ENCODE measurements around the gene CHD5.
"Not testable (repeated sequence)": the region's sequence is repeated elsewhere in the genome, so short reads cannot be mapped to it uniquely, and the experiment has no call there.

Gene CHD5

GRCh38 chr1:6180268-6180706 is at the start of gene CHD5:
TSS of gene CHD5 (minus strand) at chr1:6180321. CDS start at chr1:6180023, 298 bp downstream.
- no peak for DNase-seq

- DNase-seq, result no peak
These were observed 45.5 kb upstream of the CHD5 start for GRCh38 chr1:6225651-6226050.

- DNase-seq, result no peak
These were observed 44.6 kb upstream of the CHD5 start for GRCh38 chr1:6224718-6225117.

DNA sequence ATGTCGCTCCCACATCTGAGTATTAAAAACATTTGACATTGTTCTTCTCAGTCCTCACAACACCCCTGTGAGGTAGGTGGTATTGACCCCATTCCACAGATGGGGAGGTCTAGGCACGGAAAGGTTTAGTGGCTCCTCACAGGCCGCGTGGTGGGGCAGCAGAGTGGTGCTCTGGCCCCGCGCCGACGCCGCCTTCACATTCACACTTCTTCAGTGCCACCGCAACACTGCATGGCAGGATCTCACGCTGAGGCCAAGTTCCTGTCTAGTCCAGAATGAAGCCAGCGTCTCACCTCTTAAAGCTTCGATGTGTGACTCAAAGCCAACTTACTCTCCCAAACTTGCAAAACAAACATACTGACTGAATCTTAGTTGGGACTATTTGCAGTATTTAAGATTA is 43.5 kb upstream of the CHD5 start:
- DNase-seq, result no peak

DNA sequence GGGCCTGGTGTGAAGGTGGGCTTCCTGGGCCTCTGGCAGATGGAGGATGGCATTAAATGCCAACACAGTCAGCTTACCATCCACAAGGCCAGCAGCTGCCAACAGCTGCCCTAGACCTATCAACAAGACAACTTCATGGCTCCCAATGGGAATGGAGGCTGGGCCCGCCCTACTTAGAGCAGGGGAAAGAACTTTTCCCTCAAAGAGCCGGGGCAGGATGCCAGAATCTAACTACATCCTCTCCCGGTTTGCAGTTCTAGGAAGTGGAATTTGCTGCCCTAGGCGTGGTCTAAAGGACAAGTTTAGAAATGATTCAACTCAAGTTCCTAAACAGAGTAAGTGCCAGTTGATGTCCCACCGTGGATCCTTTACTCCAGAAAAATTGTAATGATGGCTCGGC is 42.5 kb upstream of the CHD5 start:
- DNase-seq, result no peak

GRCh38 chr1:6221210-6221784 is 41.2 kb upstream of the CHD5 start:
- DNase-seq, result no peak

- no peak for DNase-seq
These were observed 40.1 kb upstream of the CHD5 start for GRCh38 chr1:6220236-6220635.

DNA sequence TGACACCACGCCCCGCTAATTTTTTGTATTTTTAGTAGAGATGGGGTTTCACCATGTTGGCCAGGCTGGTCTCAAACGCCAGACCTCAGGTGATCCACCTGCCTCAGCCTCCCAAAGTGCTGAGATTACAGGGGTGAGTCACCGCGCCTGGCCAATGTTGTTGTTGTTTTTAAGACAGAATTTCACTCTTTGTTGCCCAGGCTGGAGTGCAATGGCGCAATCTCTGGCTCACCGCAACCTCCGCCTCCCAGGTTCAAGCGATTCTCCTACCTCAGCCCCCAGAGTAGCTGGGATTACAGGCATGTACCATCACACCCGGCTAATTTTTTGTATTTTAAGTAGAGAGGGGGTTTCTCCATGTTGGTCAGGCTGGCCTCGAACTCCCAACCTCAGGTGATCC is 39.5 kb upstream of the CHD5 start:
- DNase-seq, result not testable (repeated sequence)

DNA sequence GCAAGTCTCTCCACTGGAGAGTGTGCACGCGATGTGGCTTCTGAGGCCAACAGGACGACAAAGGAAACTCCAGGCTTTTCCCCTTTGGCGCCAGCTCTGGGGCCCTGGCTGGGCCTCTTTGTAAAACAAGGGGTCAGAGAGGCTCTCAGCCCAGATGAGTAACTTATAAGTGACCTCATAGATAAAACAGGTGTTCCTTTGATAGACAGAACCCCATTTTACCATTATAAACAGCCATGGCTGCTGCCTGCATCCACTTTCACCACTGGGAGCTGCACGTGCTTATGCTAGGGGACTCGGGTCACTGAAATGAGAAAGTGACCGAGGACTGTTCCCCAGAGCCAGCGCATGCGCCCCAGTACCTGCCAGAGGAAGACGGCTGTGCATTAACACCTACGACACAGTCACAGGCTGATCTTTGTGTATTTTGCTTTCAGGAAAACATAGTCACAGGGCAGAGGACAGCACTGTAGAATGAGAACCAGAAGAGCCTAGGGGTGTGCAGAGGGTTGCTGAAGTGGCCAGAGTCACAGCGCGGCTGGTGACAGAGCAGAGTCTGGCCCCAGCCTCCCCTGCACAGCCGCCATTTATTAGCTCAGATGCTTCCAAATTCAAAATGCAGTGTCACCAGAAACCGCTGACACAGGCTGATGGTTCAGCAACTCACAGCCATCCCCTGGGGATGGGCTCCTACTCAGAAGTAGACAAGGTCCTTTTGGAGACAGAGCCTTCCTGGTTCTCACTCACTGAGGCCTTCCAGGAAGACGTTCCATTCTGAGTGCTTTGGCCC is 38.4 kb upstream of the CHD5 start:
- no peak for DNase-seq

GRCh38 chr1:6212193-6212959 is 32.3 kb upstream of the CHD5 start:
- no peak for DNase-seq

- no peak for DNase-seq
These were observed 31.6 kb upstream of the CHD5 start for GRCh38 chr1:6211731-6212130.

GRCh38 chr1:6210591-6211355 is 30.7 kb upstream of the CHD5 start:
- DNase-seq, result no peak

- DNase-seq, result peak; percentile 34
These were observed 29.8 kb upstream of the CHD5 start for GRCh38 chr1:6209661-6210580.

DNA sequence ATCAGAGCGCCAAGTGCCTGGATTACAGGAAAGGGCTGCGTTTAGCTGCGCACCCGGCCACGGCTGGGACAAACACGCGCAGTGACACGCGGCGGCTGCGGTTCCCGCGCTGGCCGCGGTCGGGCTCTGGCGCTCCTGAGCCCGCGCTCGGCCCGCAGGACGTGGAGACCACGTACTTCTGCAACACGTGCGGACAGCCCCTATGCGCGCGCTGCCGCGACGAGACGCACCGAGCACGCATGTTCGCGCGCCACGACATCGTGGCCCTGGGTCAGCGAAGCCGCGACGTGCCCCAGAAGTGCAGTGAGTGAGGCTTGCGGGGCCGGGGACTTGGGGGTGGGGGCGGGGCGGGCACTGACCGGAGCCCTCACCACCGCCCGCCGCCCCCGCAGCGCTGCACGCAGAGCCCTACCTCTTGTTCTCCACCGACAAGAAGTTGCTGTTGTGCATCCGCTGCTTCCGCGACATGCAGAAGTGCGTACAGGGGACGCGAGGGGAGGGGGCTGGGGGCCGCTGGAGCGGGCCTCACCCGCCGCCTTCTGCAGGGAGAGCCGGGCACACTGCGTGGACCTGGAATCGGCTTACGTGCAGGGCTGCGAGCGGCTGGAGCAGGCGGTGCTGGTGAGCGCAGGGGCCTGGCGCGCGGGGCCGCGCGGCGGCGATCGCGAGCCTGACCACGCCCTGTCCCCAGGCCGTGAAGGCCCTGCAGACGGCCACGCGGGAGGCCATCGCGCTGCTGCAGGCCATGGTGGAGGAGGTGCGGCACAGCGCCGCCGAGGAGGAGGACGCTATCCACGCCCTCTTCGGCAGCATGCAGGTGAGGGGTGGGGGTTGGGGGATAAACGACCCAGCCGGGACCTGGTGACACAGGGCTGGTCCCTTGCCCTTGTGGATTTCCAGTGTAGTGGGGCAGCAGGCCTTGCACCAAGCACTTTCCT is 28.9 kb upstream of the CHD5 start:
- peak; percentile 32 for DNase-seq

DNA sequence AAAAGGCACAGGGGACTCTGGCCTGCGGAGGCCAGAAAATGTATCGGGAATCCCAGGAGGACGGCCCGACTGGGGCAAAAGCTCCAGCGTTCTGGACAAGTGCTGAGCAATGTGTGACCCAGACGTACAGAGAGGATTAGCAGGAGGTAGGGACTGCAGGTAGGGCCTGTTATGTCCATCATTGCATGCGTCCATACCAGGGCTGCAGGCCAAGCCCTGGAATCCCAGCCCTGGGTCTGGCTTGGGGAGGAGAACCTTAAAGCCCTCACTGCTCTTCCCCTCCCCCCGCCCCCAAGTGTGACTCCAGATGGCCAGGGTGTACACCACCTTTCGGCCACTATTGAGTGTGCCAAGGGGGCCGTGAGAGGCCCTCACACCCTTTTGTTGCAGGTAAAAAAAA is 27.8 kb upstream of the CHD5 start:
- no peak for DNase-seq

DNA sequence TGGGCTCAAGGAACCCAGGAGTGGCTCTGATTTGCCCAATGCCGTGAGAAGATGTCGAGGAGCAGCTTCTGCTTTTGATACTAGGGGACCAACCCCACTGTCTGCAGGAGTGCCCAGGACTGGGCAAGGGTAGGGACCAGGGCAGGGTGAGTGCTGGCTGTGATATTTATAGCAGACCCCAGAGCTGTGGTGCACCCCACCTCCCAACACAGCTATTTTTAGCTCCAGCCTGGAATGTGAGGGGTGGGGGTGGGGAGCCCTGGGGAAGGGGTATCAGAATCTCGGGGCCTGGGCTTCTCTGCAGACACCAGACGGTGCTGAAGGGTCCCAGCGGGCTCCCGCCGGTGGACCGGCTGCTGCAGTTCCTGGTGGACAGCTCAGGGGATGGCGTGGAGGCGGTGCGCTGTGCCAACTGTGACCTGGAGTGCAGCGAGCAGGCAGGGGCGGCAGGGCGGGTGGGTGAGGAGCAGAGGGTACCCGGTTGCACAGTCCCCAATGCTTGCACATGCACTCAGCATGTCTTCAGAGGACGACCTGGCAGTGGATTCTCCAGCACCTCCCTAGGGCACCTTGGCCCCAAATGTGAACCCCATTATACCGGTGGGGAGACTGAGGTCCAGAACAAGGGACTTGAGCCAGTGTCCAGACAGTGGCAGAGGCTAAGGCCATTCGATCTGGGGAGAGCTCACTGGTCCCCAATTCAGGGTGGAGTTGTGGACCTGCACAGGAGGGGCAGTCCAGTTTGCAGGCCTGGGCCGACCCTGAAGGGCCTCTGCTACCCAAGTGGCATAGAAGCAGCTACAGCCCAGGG is 27.2 kb upstream of the CHD5 start:
- no peak for DNase-seq

DNA sequence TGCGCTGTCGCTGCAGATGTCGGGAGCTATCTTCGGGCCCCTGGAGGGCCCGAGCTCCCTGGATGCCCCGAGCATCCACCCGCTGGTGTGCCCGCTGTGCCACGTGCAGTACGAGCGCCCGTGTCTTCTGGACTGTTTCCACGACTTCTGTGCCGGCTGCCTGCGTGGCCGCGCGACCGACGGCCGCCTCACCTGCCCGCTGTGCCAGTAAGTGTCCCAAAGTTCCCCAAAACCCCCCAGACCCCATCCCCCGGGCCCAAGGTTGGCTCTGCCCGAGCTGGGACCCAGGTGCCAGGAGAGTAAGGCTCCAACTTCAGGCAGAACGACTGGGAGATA is 26.4 kb upstream of the CHD5 start:
- no peak for DNase-seq

- DNase-seq, result peak; percentile 67
These were observed 25.9 kb upstream of the CHD5 start, which contains the start of gene RNF207 for GRCh38 chr1:6205849-6206519. TSS of gene RNF207 (plus strand) at chr1:6206119. CDS start at chr1:6206536, 417 bp downstream.

DNA sequence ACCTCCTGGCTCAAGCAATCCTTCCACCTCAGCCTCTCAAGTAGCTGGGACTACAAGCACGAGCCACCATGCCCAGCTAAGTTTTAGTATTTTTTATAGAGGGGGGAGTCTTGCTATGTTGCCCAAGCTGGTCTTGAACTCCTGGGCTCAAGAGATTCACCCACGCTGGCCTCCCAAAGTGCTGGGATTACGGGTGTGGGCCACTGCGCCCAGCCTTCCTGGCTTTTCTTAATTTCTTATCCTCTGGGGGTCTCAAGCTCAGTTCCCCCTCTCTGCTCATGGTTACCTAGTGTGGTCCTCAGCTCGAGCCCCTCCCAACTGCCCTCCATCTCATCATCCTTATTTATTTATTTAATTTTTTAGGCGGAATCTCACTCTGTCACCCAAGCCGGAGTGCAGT is 22.1 kb upstream of the CHD5 start:
- DNase-seq, result no peak

Measured in stimulated activated CD4-positive, alpha-beta T cell treated with anti-CD3 and anti-CD28 coated beads, Interleukin-1b, Interleukin-23, amount 100 ng/mL, for 48 hours (primary cell).